ENCODE data around the gene KIF21A.

DNA sequence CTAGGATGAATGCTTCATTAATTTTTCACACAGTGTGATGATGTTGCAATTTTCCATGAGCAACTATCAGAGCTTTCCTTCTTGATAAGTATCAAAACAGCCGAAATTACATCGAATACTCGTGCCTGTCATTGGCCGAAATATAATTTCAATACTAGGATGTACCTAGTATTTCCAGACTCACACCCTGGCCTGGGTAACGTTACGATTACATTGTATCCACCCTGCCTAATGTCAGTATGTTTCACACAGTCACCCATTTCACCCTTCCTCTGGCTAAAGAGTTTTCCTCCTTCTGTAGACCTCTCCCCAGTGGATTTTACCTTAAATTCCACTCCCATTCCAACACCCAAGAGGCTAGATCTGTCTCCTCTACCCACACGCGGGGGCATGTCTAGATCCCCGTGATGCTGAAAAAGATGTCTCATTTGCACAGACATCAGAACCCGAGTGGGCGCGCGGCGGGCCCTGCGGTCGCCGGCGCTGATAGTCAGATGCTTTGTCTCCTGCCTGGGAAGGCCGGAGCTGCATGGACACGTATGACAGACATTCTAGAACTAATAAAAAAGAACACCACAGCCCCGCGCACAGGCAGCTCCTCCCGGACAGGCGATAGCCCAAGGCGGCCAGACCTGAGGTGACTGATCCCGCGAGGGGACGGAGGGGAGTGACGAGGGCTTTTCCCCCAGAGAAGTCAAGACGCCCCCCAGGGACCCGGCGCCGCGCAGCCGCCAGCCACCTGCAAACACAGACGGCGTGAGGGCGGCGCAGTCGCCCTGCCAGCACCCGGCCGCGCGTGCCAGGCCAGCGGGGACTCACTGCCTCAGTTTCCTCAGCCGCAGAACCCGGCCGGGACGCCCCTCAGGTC is 723 bp downstream of the KIF21A start:
- TF ChIP-seq, protein P1, sequence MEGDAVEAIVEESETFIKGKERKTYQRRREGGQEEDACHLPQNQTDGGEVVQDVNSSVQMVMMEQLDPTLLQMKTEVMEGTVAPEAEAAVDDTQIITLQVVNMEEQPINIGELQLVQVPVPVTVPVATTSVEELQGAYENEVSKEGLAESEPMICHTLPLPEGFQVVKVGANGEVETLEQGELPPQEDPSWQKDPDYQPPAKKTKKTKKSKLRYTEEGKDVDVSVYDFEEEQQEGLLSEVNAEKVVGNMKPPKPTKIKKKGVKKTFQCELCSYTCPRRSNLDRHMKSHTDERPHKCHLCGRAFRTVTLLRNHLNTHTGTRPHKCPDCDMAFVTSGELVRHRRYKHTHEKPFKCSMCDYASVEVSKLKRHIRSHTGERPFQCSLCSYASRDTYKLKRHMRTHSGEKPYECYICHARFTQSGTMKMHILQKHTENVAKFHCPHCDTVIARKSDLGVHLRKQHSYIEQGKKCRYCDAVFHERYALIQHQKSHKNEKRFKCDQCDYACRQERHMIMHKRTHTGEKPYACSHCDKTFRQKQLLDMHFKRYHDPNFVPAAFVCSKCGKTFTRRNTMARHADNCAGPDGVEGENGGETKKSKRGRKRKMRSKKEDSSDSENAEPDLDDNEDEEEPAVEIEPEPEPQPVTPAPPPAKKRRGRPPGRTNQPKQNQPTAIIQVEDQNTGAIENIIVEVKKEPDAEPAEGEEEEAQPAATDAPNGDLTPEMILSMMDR (IDR thresholded peaks at IDR 0.05; ENCODE audit: low read depth, low read length) = no peak
- TF ChIP-seq EZH2phosphoT487 (IDR thresholded peaks at IDR 0.05; ENCODE audit: low read depth) = no peak
